CD14-positive monocyte (primary cell): ENCODE results near the gene ENTREP3. TPM values are rescaled to one million over a fixed set of nuclear protein-coding genes. Genes with fewer than 3 reads are reported as not detected.

Source experiments
- DNase-seq, 3 donors: peaks; one replicate each; pipeline ENCODE4 v3.0.0-alpha.2; 2011 to 2022
- H2AFZ ChIP-seq: 2 replicates; pipeline ENCODE4 v1.6.0; 2012; ENCODE audit warnings: mild to moderate bottlenecking, low read depth, low read length, inconsistent platforms; ENCODE audit not compliant: insufficient read depth, poor library complexity, severe bottlenecking
- H3K27ac ChIP-seq, 2 donors: 1 replicate in 1 of 2; 2 replicates in 1 of 2; pipeline ENCODE4 v1.5.1; 2012 to 2013; ENCODE audit warnings: low read length in 2 of 2, control low read depth in 1 of 2, inconsistent platforms in 1 of 2, low read depth in 1 of 2, mild to moderate bottlenecking in 1 of 2
- H3K27me3 ChIP-seq, 2 donors: one replicate each; pipeline versions ENCODE4 v1.6.0 to v1.6.1; 2011 to 2013; ENCODE audit warnings: low read length in 2 of 2; ENCODE audit not compliant: control insufficient read depth in 2 of 2, insufficient read depth in 2 of 2
- H3K36me3 ChIP-seq, 2 donors: replicated peaks in 1 of 2; 1 replicate in 1 of 2; 2 replicates in 1 of 2; pipeline versions ENCODE4 v1.5.1 to v1.6.1; 2012 to 2013; ENCODE audit warnings: low read length in 2 of 2, control low read depth in 1 of 2, inconsistent platforms in 1 of 2, mild to moderate bottlenecking in 1 of 2; ENCODE audit not compliant: insufficient read depth in 2 of 2, control insufficient read depth in 1 of 2
- H3K4me1 ChIP-seq, 2 donors: 1 replicate in 1 of 2; 2 replicates in 1 of 2; pipeline versions ENCODE4 v1.5.1 to v1.6.1; 2012 to 2013; ENCODE audit warnings: low read length in 2 of 2, control low read depth in 1 of 2, inconsistent platforms in 1 of 2, mild to moderate bottlenecking in 1 of 2, moderate library complexity in 1 of 2; ENCODE audit not compliant: insufficient read depth in 2 of 2, control insufficient read depth in 1 of 2
- H3K4me2 ChIP-seq: replicated peaks from 2 replicates; pipeline ENCODE3; 2012; ENCODE audit warnings: low read length, moderate library complexity, mild to moderate bottlenecking; ENCODE audit not compliant: poor library complexity, severe bottlenecking; ENCODE audit errors: extremely low read depth
- H3K4me3 ChIP-seq, 3 experiments: fragments of 200-600 bp in 1 of 3; sonication (generic) in 1 of 3; replicated peaks in 1 of 3; 1 replicate in 2 of 3; 2 replicates in 1 of 3; pipeline ENCODE4 v1.5.1; 2011 to 2013; ENCODE audit warnings: low read length in 3 of 3, mild to moderate bottlenecking in 3 of 3, control low read depth in 2 of 3, low read depth in 2 of 3, inconsistent platforms in 1 of 3, moderate library complexity in 1 of 3
- H3K79me2 ChIP-seq: 2 replicates; pipeline ENCODE4 v1.6.0; 2012; ENCODE audit warnings: mild to moderate bottlenecking, control low read depth, inconsistent platforms, low read length, moderate library complexity; ENCODE audit not compliant: insufficient read depth
- H3K9ac ChIP-seq: 2 replicates; pipeline ENCODE4 v1.6.0; 2017; ENCODE audit warnings: low read length, mild to moderate bottlenecking; ENCODE audit not compliant: insufficient read depth, poor library complexity, severe bottlenecking
- H3K9me3 ChIP-seq, 2 donors: replicated peaks in 1 of 2; 1 replicate in 1 of 2; 2 replicates in 1 of 2; pipeline versions ENCODE4 v1.5.1 to v1.6.1; 2012 to 2013; ENCODE audit warnings: low read length in 2 of 2, control low read depth in 1 of 2; ENCODE audit not compliant: control insufficient read depth in 1 of 2, insufficient read depth in 1 of 2
- H4K20me1 ChIP-seq: 2 replicates; pipeline ENCODE4 v1.6.0; 2012; ENCODE audit warnings: mild to moderate bottlenecking, low read length, control low read depth, moderate library complexity; ENCODE audit not compliant: insufficient read depth
- H3K27ac Mint-ChIP-seq, 7 donors: one replicate each; pipeline ENCODE4 v1.8.0; 2020; ENCODE audit warnings: mild to moderate bottlenecking in 7 of 7, mixed read lengths in 7 of 7, moderate library complexity in 6 of 7, inconsistent platforms in 2 of 7
- H3K27me3 Mint-ChIP-seq, 3 donors: one replicate each; pipeline ENCODE4 v1.8.0; 2021 to 2022; ENCODE audit warnings: low read depth in 3 of 3, mild to moderate bottlenecking in 3 of 3, mixed read lengths in 3 of 3, moderate library complexity in 3 of 3, inconsistent platforms in 1 of 3
- H3K36me3 Mint-ChIP-seq, 2 donors: one replicate each; pipeline ENCODE4 v1.8.0; 2020; ENCODE audit warnings: mixed read lengths in 2 of 2, inconsistent platforms in 1 of 2, mild to moderate bottlenecking in 1 of 2
- H3K4me1 Mint-ChIP-seq: one replicate; pipeline ENCODE4 v1.8.0; 2020; ENCODE audit warnings: mild to moderate bottlenecking, mixed read lengths
- H3K4me3 Mint-ChIP-seq, 2 donors: one replicate each; pipeline ENCODE4 v1.8.0; 2020; ENCODE audit warnings: mild to moderate bottlenecking in 2 of 2, mixed read lengths in 2 of 2, moderate library complexity in 1 of 2
- H3K9me3 Mint-ChIP-seq, 7 donors: one replicate each; pipeline ENCODE4 v1.8.0; 2020 to 2022; ENCODE audit warnings: mixed read lengths in 7 of 7, mild to moderate bottlenecking in 6 of 7, moderate library complexity in 6 of 7, inconsistent platforms in 2 of 7
- CTCF ChIP-seq: fragments of 200-600 bp; IDR thresholded peaks from one replicate; pipeline ENCODE4 v1.8.0; 2022; ENCODE audit warnings: antibody characterized with exemption, mild to moderate bottlenecking
- WGBS: methylation state at CpG from one replicate; pipeline ENCODE4 v1.1.5; 2013; ENCODE audit warnings: missing lambda C conversion rate; ENCODE audit not compliant: insufficient coverage; 5-methylcytosine and 5-hydroxymethylcytosine counted together
- intact Hi-C, 2 donors: fragments of 100-400 bp; cut with micrococcal nuclease; formaldehyde crosslinking; loops; one replicate each; pipeline versions ENCODE4 v1.15.0 to v1.15.1; 2023
- polyA plus RNA-seq, 3 donors: library from polyadenylated mRNA; depleted of rRNA in 1 of 3; unstranded in 2 of 3; stranded (reverse) in 1 of 3; fragments of 300-500 nt in 2 of 3; fragments of >200 nt in 1 of 3; fragmentation: Illumina TruSeq in 2 of 3; gene quantifications; 1 replicate in 2 of 3; 2 replicates in 1 of 3; pipeline ENCODE4 v1.2.3, GENCODE V29; 2012 to 2021

Gene ENTREP3
- polyA plus RNA-seq, 3 donors = 0.87 to 7.5 (median 1.9) TPM

GRCh38 chr1:155261493-155261851 is 6.2 kb upstream of the ENTREP3 start:
- H3K27me3 Mint-ChIP-seq = no peaks in the 10 kb centered on the region
- peaks cover 61 to 73% of the 10 kb centered on the region in 2 donors for H3K36me3 Mint-ChIP-seq
- H3K27ac ChIP-seq = peak overlapping the region; percentile 56 to 83
- no peak for DNase-seq
- H3K27ac Mint-ChIP-seq = peak overlapping the region; percentile 92 to 97 (median 95)
- no peak for TF ChIP-seq CTCF
- peaks cover 14 to 17% of the 10 kb centered on the region in 2 donors for H3K4me1 ChIP-seq
- H3K9me3 ChIP-seq = no peaks in the 10 kb centered on the region
- H3K4me3 ChIP-seq = peak overlapping the region; percentile 50 to 95 (median 77)
- intact Hi-C loops = no loop called here
- peak overlapping the region; percentile 78 for H3K9ac ChIP-seq
- H3K4me3 Mint-ChIP-seq = peak overlapping the region; percentile 93 to 94
- H2AFZ ChIP-seq = peak overlapping the region; percentile 90
- H3K27me3 ChIP-seq = no peaks in the 10 kb centered on the region
- no peaks in the 10 kb centered on the region for H3K9me3 Mint-ChIP-seq
- WGBS = 0% methylated on average over 9 of the region's 9 CpGs
- H3K79me2 ChIP-seq = peaks cover 20% of the 10 kb centered on the region
- H3K4me1 Mint-ChIP-seq = peaks cover 21% of the 10 kb centered on the region
- peaks cover 39 to 73% of the 10 kb centered on the region in 2 donors for H3K36me3 ChIP-seq
- peaks cover 8% of the 10 kb centered on the region for H4K20me1 ChIP-seq
- H3K4me2 ChIP-seq = peak overlapping the region; percentile 98

GRCh38 chr1:155260276-155260675 is 5.0 kb upstream of the ENTREP3 start:
- H3K27ac Mint-ChIP-seq = peak overlapping the region in 2 of 7 donors; percentile 62 to 85
- peaks cover 8% of the 10 kb centered on the region for H4K20me1 ChIP-seq
- no peak overlapping the region for H2AFZ ChIP-seq

More at GRCh38 chr1:155260276-155260675, 5.0 kb upstream of the ENTREP3 start:
- Histone ChIP-seq H3K9ac (no peak overlapping the region), H3K4me1 (peaks cover 23 to 26% of the 10 kb centered on the region in 2 donors), H3K4me3 (no peak overlapping the region), H3K27me3 (no peaks in the 10 kb centered on the region), H3K36me3 (peaks cover 29 to 63% of the 10 kb centered on the region in 2 donors), H3K79me2 (peaks cover 20% of the 10 kb centered on the region), H3K9me3 (no peaks in the 10 kb centered on the region), H3K27ac (no peak overlapping the region), H3K4me2 (no peak overlapping the region)
- intact Hi-C loops = no loop called here
- Mint-ChIP-seq H3K27me3 (peaks cover 0 to 3% (median 0%) of the 10 kb centered on the region in 3 donors), H3K4me3 (no peak overlapping the region), H3K36me3 (peaks cover 51 to 64% of the 10 kb centered on the region in 2 donors), H3K9me3 (no peaks in the 10 kb centered on the region), H3K4me1 (peaks cover 30% of the 10 kb centered on the region)
- WGBS = 92% methylated on average over 3 of the region's 5 CpGs
- no peak for DNase-seq
- no peak for TF ChIP-seq CTCF
